Esophagus squamous epithelium (tissue), 4 donors: ENCODE measurements around the gene ANTKMT.

Experiments
- CTCF ChIP-seq, 6 experiments: fragments of 450-650 bp in 4 of 6; fragments of 200-600 bp in 2 of 6; sonication (generic) in 2 of 6; IDR thresholded peaks; one replicate each; pipeline ENCODE4 v1.5.1; 2016 to 2019; ENCODE audit warnings: antibody characterized with exemption in 6 of 6, mild to moderate bottlenecking in 4 of 6, moderate library complexity in 4 of 6
- POLR2A ChIP-seq, 4 donors: fragments of 450-650 bp; IDR thresholded peaks; one replicate each; pipeline ENCODE4 v1.6.1; 2017; ENCODE audit warnings: antibody characterized with exemption in 4 of 4, mild to moderate bottlenecking in 4 of 4, moderate library complexity in 3 of 4

- TF ChIP-seq CTCF (IDR thresholded peaks at IDR 0.05) (no peak), POLR2A (IDR thresholded peaks at IDR 0.05) (no peak)
Observed at GRCh38 chr16:716768-717325, 4.1 kb upstream of the ANTKMT start.
